Neuron (in vitro differentiated cells): ENCODE measurements around the gene POLR2L.
A peak's percentile ranks its signal among the peaks of the same experiment; 100 is the strongest.

ENCODE experiments used
- H2AFZ ChIP-seq: one replicate; pipeline ENCODE4 v1.6.1; 2013; ENCODE audit warnings: low read depth, mild to moderate bottlenecking, inconsistent platforms, low read length, moderate library complexity
- H3K27me3 ChIP-seq: one replicate; pipeline ENCODE4 v1.6.1; 2013; ENCODE audit warnings: low read length; ENCODE audit not compliant: insufficient read depth
- H3K36me3 ChIP-seq: one replicate; pipeline ENCODE4 v1.6.1; 2013; ENCODE audit warnings: low read length; ENCODE audit not compliant: insufficient read depth
- H3K4me1 ChIP-seq: one replicate; pipeline ENCODE4 v1.6.1; 2013; ENCODE audit warnings: low read length; ENCODE audit not compliant: insufficient read depth
- H3K4me3 ChIP-seq: 2 replicates; pipeline ENCODE4 v1.5.1; 2013; ENCODE audit warnings: mild to moderate bottlenecking, low read length, moderate library complexity
- H3K9me3 ChIP-seq: one replicate; pipeline ENCODE4 v1.6.1; 2013; ENCODE audit warnings: low read length

Gene POLR2L

DNA sequence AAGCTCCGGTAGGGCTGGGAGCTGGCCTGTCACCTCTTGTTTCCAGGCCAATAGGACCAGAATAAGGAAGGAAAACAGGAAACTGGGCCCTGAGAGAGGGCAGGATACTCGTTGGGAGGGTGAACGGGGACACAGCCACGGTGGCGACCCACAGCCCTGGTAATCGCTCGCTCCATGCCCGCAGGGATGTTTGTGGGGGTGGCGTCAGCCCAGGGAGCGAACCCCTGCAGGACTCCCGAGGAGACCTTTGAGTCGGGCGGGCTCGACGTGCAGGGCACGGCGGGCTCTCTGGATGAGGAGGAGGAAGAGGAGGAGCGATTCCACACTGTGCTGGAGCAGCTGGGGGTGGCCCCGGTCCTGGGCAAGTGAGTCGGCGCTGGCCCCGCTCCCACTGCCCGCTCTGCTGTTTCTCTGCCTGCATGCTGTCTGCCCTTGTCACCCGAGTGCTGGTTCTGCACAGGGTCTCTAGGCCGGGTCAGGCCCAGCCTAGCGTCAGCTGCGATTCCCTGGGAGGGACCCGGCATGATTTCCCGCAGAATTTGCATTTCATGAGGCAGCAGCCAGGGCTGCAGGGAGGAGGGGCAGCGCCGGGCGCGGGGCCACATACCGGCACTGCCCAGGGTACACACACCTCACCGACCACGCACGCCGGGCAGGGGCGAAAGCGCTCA, 13.0 kb downstream of the POLR2L start:
- Histone ChIP-seq H3K4me1 (peaks cover 63% of the 10 kb centered on the region), H3K4me3 (peak overlapping the region; percentile 35), H2AFZ (no peak overlapping the region), H3K36me3 (peaks cover 8% of the 10 kb centered on the region), H3K27me3 (peaks cover 7% of the 10 kb centered on the region), H3K9me3 (no peaks in the 10 kb centered on the region)

DNA sequence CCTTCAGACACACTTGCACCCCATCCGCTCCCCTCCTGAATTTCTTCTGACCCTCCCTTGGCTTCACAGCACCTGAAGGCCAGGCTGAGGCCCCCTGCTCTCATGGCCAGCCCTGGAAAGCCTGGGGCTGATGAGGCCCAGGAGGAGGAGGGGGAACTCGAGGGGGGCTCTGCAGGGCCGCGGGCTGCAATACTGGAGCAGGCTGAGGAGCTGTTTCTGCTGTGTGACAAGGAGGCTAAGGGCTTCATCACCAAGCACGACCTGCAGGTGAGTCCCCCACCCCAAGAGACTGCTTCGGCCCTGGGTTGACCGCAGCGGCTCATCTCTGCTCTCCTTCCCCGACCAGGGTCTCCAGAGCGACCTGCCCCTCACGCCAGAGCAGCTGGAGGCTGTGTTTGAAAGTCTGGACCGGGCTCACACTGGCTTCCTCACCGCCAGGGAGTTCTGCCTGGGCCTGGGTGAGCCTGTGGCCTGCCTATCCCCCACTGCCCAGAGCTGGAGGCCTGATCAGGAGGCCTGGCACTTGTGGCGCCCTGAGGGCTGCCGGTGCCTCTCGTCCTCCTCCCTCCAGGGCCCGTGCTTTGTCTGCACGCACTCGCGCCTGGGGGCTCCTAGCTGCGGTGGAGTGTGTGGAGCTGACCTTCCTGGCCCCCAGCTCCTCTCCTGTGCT, 13.7 kb downstream of the POLR2L start:
- Histone ChIP-seq H3K4me1 (peaks cover 58% of the 10 kb centered on the region), H3K27me3 (peaks cover 7% of the 10 kb centered on the region), H3K9me3 (no peaks in the 10 kb centered on the region), H3K36me3 (peaks cover 14% of the 10 kb centered on the region), H3K4me3 (peak overlapping the region; percentile 35), H2AFZ (no peak overlapping the region)

DNA sequence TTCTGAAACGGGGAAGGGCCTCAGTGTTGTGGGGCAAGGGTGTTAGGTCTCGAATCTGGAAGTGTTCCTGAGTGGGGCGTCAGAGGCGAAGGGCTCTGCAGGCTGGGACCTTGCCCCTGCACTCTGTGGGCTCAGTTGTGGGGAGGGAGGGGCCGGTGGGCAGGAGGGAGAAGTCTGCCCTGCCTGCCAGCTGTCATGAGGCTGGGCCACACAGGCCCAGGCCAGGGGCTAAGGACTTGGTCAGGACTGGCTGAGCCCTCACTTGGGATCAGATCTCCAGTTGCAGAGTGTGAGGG, 14.5 kb downstream of the POLR2L start, which contains the start of gene CRACR2B:
TSS of gene CRACR2B (plus strand) at position 23 of the 296 bp plus-strand sequence. CDS start 689 bp downstream, outside the sequence.
- no peaks in the 10 kb centered on the region for H3K9me3 ChIP-seq
- H2AFZ ChIP-seq = no peak within 1 kb of the TSS
- H3K4me1 ChIP-seq = peaks cover 55% of the 10 kb centered on the region
- peaks cover 7% of the 10 kb centered on the region for H3K27me3 ChIP-seq
- H3K4me3 ChIP-seq = peak within 1 kb of the TSS; percentile 35
- peaks cover 14% of the 10 kb centered on the region for H3K36me3 ChIP-seq

DNA sequence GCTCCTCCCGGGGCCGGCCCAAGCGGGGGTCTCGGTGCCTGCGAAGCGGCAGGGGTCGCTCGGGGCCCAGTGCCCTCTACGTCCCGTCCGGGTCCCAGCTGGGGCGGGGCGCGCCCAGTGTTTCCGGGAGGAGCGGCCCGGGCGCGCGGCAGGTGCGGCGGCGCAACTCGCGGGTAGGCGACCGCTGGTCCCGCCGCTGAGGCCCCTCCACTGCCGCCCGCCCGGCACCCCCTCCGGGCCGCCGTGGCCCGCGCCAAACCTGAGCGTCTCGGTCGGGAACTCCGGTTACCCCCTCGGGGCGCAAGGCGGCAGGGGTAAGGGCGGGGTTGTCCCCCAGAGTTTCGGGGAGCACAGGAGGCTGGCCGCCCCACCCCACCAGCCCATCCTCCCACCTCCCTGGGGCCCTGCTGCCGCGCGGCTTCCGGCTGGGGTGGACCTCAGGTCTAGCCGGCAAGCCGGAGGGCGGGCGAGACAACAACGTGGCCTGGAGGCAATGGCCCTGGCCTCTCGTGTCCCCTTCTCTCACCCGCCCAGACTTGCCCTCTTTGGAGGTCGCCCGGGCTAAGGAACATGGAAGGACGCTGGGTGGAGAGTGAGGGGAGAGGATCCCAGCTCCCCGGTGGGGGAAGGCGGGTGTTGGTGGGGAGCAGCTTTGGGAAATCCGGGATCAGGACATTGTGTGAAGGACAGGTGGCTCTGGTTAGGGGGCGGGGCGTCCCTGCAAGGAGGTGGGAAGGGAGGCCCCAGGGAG, 15.0 kb downstream of the POLR2L start:
- Histone ChIP-seq H3K9me3 (no peaks in the 10 kb centered on the region), H2AFZ (no peak overlapping the region), H3K4me3 (peak overlapping the region; percentile 35), H3K36me3 (peaks cover 16% of the 10 kb centered on the region), H3K4me1 (peaks cover 52% of the 10 kb centered on the region), H3K27me3 (peaks cover 7% of the 10 kb centered on the region)

DNA sequence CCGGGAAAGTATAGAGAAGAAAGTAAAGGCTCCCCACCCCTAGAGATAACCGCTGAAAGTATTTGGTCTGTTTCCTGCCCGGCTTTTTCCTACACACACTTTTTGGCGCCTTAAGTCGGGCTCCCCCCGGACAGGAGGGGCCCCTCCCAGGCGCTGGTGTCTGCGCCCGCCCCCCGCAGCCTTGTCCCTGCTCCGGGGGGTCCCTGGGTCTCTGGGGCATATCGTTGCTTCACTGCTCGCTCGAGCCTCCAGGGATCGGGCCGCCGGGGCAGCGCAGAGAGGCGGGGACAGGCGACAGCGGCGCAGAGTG, 15.5 kb downstream of the POLR2L start:
- Histone ChIP-seq H3K9me3 (no peaks in the 10 kb centered on the region), H3K4me3 (peak overlapping the region; percentile 35), H2AFZ (no peak overlapping the region), H3K27me3 (peaks cover 7% of the 10 kb centered on the region), H3K36me3 (peaks cover 20% of the 10 kb centered on the region), H3K4me1 (peaks cover 47% of the 10 kb centered on the region)

GRCh38 chr11:826227-826621, 16.1 kb downstream of the POLR2L start:
- Histone ChIP-seq H3K4me3 (no peak overlapping the region), H3K27me3 (peaks cover 5% of the 10 kb centered on the region), H2AFZ (no peak overlapping the region), H3K36me3 (peaks cover 20% of the 10 kb centered on the region), H3K4me1 (peaks cover 41% of the 10 kb centered on the region), H3K9me3 (no peaks in the 10 kb centered on the region)

DNA sequence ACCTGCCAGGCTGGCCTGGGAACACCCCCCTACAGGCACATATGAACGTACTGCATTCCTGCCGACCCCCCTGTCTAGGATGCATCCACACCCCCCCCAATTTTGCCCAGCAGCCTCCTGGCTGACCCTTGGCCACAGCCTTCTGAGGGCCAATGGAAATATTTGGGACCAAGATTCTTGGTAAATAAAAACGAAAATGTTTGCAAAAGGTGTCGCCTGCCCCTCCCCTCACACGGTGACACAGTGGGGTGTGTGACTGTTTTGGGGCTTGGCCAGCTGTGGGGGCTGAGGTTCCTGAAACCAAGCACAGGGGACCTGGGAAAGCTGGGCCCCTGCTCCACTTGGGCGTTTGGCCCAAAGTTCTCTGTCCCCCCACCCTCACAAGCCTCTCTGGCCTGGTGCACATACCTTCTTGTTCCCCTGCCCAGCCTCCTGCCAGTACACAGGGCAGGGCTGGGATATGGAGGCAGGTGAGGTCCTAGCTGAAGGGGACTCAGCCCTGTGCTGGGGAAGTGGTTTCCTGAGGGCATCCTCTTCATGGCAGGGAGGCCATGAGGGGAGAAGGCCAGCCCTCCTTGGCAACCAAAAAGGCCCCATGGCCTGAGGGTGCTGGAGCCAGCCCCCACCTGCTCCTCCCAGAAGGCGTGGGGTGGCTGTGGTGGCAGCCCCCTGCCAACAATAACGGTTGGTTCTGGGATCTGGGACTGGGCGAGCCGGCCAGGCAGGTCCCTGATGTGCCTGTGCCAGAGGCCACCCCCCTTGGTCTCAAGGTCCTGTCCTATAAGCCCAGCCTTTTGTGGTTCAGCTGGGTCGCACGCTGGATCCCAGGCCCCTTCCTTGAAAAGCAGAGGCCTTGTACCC, 16.7 kb downstream of the POLR2L start:
- Histone ChIP-seq H3K36me3 (peaks cover 20% of the 10 kb centered on the region), H2AFZ (no peak overlapping the region), H3K27me3 (peaks cover under 1% of the 10 kb centered on the region), H3K4me3 (no peak overlapping the region), H3K4me1 (peaks cover 41% of the 10 kb centered on the region), H3K9me3 (no peaks in the 10 kb centered on the region)

DNA sequence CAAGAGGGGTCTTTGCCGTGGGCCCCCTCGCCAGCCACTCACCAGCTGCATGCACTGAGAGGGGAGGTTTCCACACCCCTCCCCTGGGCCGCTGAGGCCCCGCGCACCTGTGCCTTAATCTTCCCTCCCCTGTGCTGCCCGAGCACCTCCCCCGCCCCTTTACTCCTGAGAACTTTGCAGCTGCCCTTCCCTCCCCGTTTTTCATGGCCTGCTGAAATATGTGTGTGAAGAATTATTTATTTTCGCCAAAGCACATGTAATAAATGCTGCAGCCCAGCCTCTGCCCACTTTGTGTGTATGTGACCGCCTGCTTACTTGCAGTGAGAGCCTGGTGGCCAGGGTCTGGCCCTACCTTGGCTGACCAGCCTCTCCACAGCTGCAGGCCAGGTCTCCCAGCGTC, 17.4 kb downstream of the POLR2L start:
- Histone ChIP-seq H3K27me3 (no peaks in the 10 kb centered on the region), H3K36me3 (peaks cover 20% of the 10 kb centered on the region), H3K4me1 (peaks cover 41% of the 10 kb centered on the region), H3K9me3 (no peaks in the 10 kb centered on the region), H2AFZ (no peak overlapping the region), H3K4me3 (no peak overlapping the region)

DNA sequence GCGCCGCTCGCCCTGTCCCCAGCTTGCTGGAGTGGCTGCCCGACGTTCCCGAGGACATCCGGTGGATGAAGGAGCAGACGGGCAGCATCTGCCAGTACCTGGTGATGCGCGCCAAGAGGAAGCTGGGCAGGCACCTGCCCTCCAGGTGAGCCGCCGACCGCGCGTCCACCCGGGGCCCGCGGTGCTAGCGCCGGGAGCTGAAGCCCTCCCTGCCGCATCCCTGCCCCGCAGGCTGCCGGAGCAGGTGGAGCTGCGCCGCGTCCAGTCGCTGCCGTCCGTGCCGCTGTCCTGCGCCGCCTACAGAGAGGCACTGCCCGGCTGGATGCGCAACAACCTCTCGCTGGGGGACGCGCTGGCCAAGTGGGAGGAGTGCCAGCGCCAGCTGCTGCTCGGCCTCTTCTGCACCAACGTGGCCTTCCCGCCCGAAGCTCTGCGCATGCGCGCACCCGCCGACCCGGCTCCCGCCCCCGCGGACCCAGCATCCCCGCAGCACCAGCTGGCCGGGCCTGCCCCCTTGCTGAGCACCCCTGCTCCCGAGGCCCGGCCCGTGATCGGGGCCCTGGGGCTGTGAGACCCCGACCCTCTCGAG, 17.9 kb downstream of the POLR2L start:
- Histone ChIP-seq H3K27me3 (no peaks in the 10 kb centered on the region), H3K36me3 (peaks cover 20% of the 10 kb centered on the region), H3K4me1 (peaks cover 35% of the 10 kb centered on the region), H2AFZ (no peak overlapping the region), H3K4me3 (no peak overlapping the region), H3K9me3 (no peaks in the 10 kb centered on the region)

- H3K4me1 ChIP-seq = peaks cover 33% of the 10 kb centered on the region
- no peak overlapping the region for H2AFZ ChIP-seq
- peaks cover 20% of the 10 kb centered on the region for H3K36me3 ChIP-seq
- no peak overlapping the region for H3K4me3 ChIP-seq
- no peaks in the 10 kb centered on the region for H3K27me3 ChIP-seq
- no peaks in the 10 kb centered on the region for H3K9me3 ChIP-seq
These were observed 18.7 kb downstream of the POLR2L start for GRCh38 chr11:823441-824291.

DNA sequence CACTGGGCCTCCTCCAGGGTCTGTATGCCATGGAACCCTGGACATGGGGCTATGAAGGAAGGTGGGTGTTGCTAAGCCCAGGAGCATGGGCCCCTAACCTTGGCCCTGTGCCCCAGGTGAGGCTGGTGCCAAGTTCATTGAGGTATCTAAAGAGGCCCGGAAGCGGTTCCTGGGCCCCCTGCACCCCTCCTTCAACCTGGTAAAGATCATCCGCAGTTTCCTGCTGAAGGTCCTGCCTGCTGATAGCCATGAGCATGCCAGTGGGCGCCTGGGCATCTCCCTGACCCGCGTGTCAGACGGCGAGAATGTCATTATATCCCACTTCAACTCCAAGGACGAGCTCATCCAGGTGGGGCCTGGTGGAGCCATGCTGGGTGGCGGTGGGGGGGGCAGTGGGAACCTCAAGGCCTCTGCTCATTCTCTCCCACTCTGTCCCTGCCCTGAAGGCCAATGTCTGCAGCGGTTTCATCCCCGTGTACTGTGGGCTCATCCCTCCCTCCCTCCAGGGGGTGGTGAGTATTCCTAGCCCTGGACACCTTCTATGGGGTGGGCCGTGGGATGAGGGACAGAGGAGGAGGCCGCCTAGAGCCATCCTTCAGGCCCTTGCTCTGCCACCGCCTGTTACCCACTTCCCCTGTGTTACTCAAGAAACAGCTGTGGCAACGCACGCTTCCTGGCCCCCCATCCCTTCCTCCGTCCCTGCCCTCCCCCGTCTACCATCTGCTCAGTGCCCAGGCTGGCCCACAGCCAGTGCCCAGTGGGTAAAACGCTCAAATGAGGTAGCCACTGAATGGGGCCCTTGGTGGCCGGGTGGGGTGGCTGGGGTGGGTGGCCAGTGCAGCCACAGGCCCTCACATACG, 20.6 kb downstream of the POLR2L start:
- Histone ChIP-seq H3K4me1 (peaks cover 18% of the 10 kb centered on the region), H2AFZ (no peak overlapping the region), H3K9me3 (no peaks in the 10 kb centered on the region), H3K27me3 (no peaks in the 10 kb centered on the region), H3K4me3 (no peak overlapping the region), H3K36me3 (peaks cover 20% of the 10 kb centered on the region)
